Spleen (tissue), 11 donors: ENCODE measurements around the gene PDIA5. TPM values are rescaled to one million over a fixed set of nuclear protein-coding genes. Genes with fewer than 3 reads are reported as not detected.

ENCODE experiments used
- DNase-seq: peaks from one replicate; pipeline ENCODE4 v3.0.0-alpha.2; 2020
- H3K27ac ChIP-seq, 8 donors: fragments of 200-600 bp; sonication (generic) in 7 of 8; 1 replicate in 4 of 8; 2 replicates in 4 of 8; pipeline versions ENCODE4 v1.5.0 to v1.8.0; 2016 to 2021; ENCODE audit warnings: inconsistent platforms in 4 of 8, mild to moderate bottlenecking in 4 of 8, moderate library complexity in 1 of 8
- H3K27me3 ChIP-seq, 7 donors: fragments of 200-600 bp; sonication (generic) in 6 of 7; replicated peaks in 1 of 7; 1 replicate in 4 of 7; 2 replicates in 3 of 7; pipeline versions ENCODE4 v1.5.0 to v1.8.0; 2016 to 2021; ENCODE audit warnings: inconsistent platforms in 3 of 7, mild to moderate bottlenecking in 1 of 7
- H3K36me3 ChIP-seq, 6 donors: fragments of 200-600 bp; sonication (generic) in 5 of 6; 1 replicate in 4 of 6; 2 replicates in 2 of 6; pipeline versions ENCODE4 v1.5.0 to v1.8.0; 2016 to 2021; ENCODE audit warnings: inconsistent platforms in 2 of 6
- H3K4me1 ChIP-seq, 6 donors: fragments of 200-600 bp; sonication (generic) in 5 of 6; 1 replicate in 3 of 6; 2 replicates in 3 of 6; pipeline versions ENCODE4 v1.5.0 to v1.8.0; 2016 to 2021; ENCODE audit warnings: inconsistent platforms in 3 of 6
- H3K4me3 ChIP-seq, 8 donors: fragments of 200-600 bp; sonication (generic) in 7 of 8; 1 replicate in 4 of 8; 2 replicates in 4 of 8; pipeline versions ENCODE4 v1.5.0 to v1.8.0; 2016 to 2021; ENCODE audit warnings: inconsistent platforms in 4 of 8, mild to moderate bottlenecking in 4 of 8, moderate library complexity in 2 of 8
- H3K9me3 ChIP-seq, 8 donors: fragments of 200-600 bp; sonication (generic) in 7 of 8; 1 replicate in 4 of 8; 2 replicates in 4 of 8; pipeline versions ENCODE4 v1.5.0 to v1.8.0; 2016 to 2021; ENCODE audit warnings: inconsistent platforms in 4 of 8
- CTCF ChIP-seq, 11 experiments: fragments of 200-600 bp in 7 of 11; fragments of 450-650 bp in 4 of 11; sonication (generic) in 4 of 11; IDR thresholded peaks in 8 of 11; conservative IDR thresholded peaks in 3 of 11; 1 replicate in 7 of 11; 2 replicates in 4 of 11; pipeline versions ENCODE4 v1.4.0 to v1.8.0; 2016 to 2021; ENCODE audit warnings: antibody characterized with exemption in 11 of 11, inconsistent platforms in 4 of 11, mild to moderate bottlenecking in 1 of 11
- POLR2A ChIP-seq, 3 donors: fragments of 450-650 bp; IDR thresholded peaks; one replicate each; pipeline ENCODE4 v1.5.1; 2017; ENCODE audit warnings: antibody characterized with exemption in 3 of 3, mild to moderate bottlenecking in 1 of 3
- POLR2AphosphoS5 ChIP-seq, 3 donors: sonication (generic); formaldehyde crosslinking; IDR thresholded peaks; one replicate each; pipeline ENCODE4 v1.5.1; 2017; ENCODE audit warnings: antibody characterized with exemption in 3 of 3
- WGBS, 5 donors: extraction: QIAGEN DNeasy Blood & Tissue Kit in 3 of 5; methylation state at CpG; one replicate each; pipeline versions ENCODE4 v1.1.5 to v1.1.7; 2013 to 2018; 5-methylcytosine and 5-hydroxymethylcytosine counted together
- intact Hi-C: fragments of 100-400 bp; cut with DNase I; formaldehyde crosslinking; loops from one replicate; pipeline ENCODE4 v1.15.0; 2023; ENCODE audit warnings: low total_unique reads
- polyA plus RNA-seq, 3 donors: library from polyadenylated mRNA; stranded (reverse); fragments of 200-250 nt; gene quantifications; one replicate each; pipeline ENCODE4 v1.2.1, GENCODE V29; 2013
- total RNA-seq, 7 donors: library from RNA; depleted of rRNA in 3 of 7; stranded (reverse); fragments of >200 nt in 3 of 7; fragmentation: NEBNext Ultra II Directional in 4 of 7; extraction: Animal tissue kit (Norgen Biotek cat#: 25700) in 4 of 7; gene quantifications; one replicate each; pipeline versions ENCODE4 v1.1.0 to v1.2.1, GENCODE V29; 2016 to 2021
- donor health status: healthy with polysubstance abuse.
- donor health status: DM: no; HTN: no; CAD: no; lungs with moderate emphysema.
- donor health status: DM: no; HTN: no; CAD: no.
- donor health status: Bipolar disorder and iron deficiency.
- donor health status: healthy.
- donor health status: DM: no; HTN: no; CAD: no.
- donor health status: DM: yes; HTN: yes; CAD: no.

PDIA5 gene
- total and polyA plus RNA-seq, 10 donors: 5.8 to 30.2 (median 19.7) TPM

GRCh38 chr3:123034120-123034519 lies 32.7 kb upstream of the PDIA5 start:
- no peaks in the 10 kb centered on the region for H3K9me3 ChIP-seq
- no peak for TF ChIP-seq CTCF (IDR thresholded peaks at IDR 0.05 in 8 of 11, conservative IDR thresholded peaks at IDR 0.05 in 3 of 11)
- TF ChIP-seq POLR2A (IDR thresholded peaks at IDR 0.05): no peak
- TF ChIP-seq POLR2AphosphoS5 (IDR thresholded peaks at IDR 0.05): no peak
- H3K27me3 ChIP-seq: peaks cover 0 to 32% (median 13%) of the 10 kb centered on the region in 7 donors
- 81 to 95% (median 91%) methylated on average over 5 of the region's 5 CpGs for WGBS, 5 donors
- H3K4me3 ChIP-seq: no peak overlapping the region
- intact Hi-C loops: loop anchor here (10.0 kb wide), 1 partner anchor 1489 kb away; the partner anchor contains the start of gene POLQ
- DNase-seq: no peak
- H3K4me1 ChIP-seq: peaks cover 0 to 36% (median 5%) of the 10 kb centered on the region in 6 donors
- H3K27ac ChIP-seq: no peak overlapping the region
- no peaks in the 10 kb centered on the region for H3K36me3 ChIP-seq

- H3K4me3 ChIP-seq: no peak overlapping the region
These were observed 31.8 kb upstream of the PDIA5 start for GRCh38 chr3:123034996-123035395.

GRCh38 chr3:123036352-123037014 lies 30.3 kb upstream of the PDIA5 start:
- TF ChIP-seq POLR2AphosphoS5 (IDR thresholded peaks at IDR 0.05) (no peak), POLR2A (IDR thresholded peaks at IDR 0.05) (no peak), CTCF (IDR thresholded peaks at IDR 0.05 in 8 of 11, conservative IDR thresholded peaks at IDR 0.05 in 3 of 11) (no peak)
- intact Hi-C loops: loop anchor here (10.0 kb wide), 1 partner anchor 1492 kb away; the partner anchor contains the start of gene POLQ
- 66 to 87% (median 75%) methylated on average over 8 of the region's 8 CpGs for WGBS, 5 donors
- no peak for DNase-seq
- H3K27me3 ChIP-seq: peaks cover 0 to 8% (median 0%) of the 10 kb centered on the region in 7 donors
- H3K4me1 ChIP-seq: peaks cover 0 to 26% (median 2%) of the 10 kb centered on the region in 6 donors
- no peak overlapping the region for H3K4me3 ChIP-seq
- peak overlapping the region in 1 of 8 donors; percentile 22 for H3K27ac ChIP-seq
- no peaks in the 10 kb centered on the region for H3K9me3 ChIP-seq
- H3K36me3 ChIP-seq: no peaks in the 10 kb centered on the region

More at GRCh38 chr3:123034996-123035395, 31.8 kb upstream of the PDIA5 start:
- TF ChIP-seq POLR2AphosphoS5 (IDR thresholded peaks at IDR 0.05) (no peak), POLR2A (IDR thresholded peaks at IDR 0.05) (no peak), CTCF (IDR thresholded peaks at IDR 0.05 in 8 of 11, conservative IDR thresholded peaks at IDR 0.05 in 3 of 11) (no peak)
- WGBS, 5 donors: 84 to 98% (median 93%) methylated on average over 3 of the region's 3 CpGs
- H3K36me3 ChIP-seq: no peaks in the 10 kb centered on the region
- H3K27me3 ChIP-seq: peaks cover 0 to 23% (median 4%) of the 10 kb centered on the region in 7 donors
- no peaks in the 10 kb centered on the region for H3K9me3 ChIP-seq
- no peak for DNase-seq
- no peak overlapping the region for H3K27ac ChIP-seq
- peaks cover 0 to 34% (median 5%) of the 10 kb centered on the region in 6 donors for H3K4me1 ChIP-seq
- intact Hi-C loops: loop anchor here (10.0 kb wide), 1 partner anchor 1490 kb away; the partner anchor contains the start of gene POLQ

- Histone ChIP-seq H3K36me3 (no peaks in the 10 kb centered on the region), H3K4me1 (peaks cover 0 to 21% (median 2%) of the 10 kb centered on the region in 6 donors), H3K9me3 (no peaks in the 10 kb centered on the region), H3K27ac (no peak overlapping the region), H3K27me3 (peaks cover 0 to 5% (median 0%) of the 10 kb centered on the region in 7 donors), H3K4me3 (no peak overlapping the region)
- TF ChIP-seq CTCF (IDR thresholded peaks at IDR 0.05 in 8 of 11, conservative IDR thresholded peaks at IDR 0.05 in 3 of 11) (no peak), POLR2AphosphoS5 (IDR thresholded peaks at IDR 0.05) (no peak), POLR2A (IDR thresholded peaks at IDR 0.05) (no peak)
- intact Hi-C loops: loop anchor here (10.0 kb wide), 1 partner anchor 1492 kb away; the partner anchor contains the start of gene POLQ
- no peak for DNase-seq
- WGBS, 5 donors: 66 to 91% (median 81%) methylated on average over 5 of the region's 5 CpGs
These were observed 29.8 kb upstream of the PDIA5 start for GRCh38 chr3:123037015-123037375.
